NCI-H2171 (cell line): ENCODE results near the gene NIBAN1.
"Not testable (repeated sequence)": the region's sequence is repeated elsewhere in the genome, so short reads cannot be mapped to it uniquely, and the experiment has no call there.

Source experiments
- DNase-seq: peaks from one replicate; lab custom pipeline; 2025; lab: John Stamatoyannopoulos, UW

Gene NIBAN1, protein sequence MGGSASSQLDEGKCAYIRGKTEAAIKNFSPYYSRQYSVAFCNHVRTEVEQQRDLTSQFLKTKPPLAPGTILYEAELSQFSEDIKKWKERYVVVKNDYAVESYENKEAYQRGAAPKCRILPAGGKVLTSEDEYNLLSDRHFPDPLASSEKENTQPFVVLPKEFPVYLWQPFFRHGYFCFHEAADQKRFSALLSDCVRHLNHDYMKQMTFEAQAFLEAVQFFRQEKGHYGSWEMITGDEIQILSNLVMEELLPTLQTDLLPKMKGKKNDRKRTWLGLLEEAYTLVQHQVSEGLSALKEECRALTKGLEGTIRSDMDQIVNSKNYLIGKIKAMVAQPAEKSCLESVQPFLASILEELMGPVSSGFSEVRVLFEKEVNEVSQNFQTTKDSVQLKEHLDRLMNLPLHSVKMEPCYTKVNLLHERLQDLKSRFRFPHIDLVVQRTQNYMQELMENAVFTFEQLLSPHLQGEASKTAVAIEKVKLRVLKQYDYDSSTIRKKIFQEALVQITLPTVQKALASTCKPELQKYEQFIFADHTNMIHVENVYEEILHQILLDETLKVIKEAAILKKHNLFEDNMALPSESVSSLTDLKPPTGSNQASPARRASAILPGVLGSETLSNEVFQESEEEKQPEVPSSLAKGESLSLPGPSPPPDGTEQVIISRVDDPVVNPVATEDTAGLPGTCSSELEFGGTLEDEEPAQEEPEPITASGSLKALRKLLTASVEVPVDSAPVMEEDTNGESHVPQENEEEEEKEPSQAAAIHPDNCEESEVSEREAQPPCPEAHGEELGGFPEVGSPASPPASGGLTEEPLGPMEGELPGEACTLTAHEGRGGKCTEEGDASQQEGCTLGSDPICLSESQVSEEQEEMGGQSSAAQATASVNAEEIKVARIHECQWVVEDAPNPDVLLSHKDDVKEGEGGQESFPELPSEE

DNA sequence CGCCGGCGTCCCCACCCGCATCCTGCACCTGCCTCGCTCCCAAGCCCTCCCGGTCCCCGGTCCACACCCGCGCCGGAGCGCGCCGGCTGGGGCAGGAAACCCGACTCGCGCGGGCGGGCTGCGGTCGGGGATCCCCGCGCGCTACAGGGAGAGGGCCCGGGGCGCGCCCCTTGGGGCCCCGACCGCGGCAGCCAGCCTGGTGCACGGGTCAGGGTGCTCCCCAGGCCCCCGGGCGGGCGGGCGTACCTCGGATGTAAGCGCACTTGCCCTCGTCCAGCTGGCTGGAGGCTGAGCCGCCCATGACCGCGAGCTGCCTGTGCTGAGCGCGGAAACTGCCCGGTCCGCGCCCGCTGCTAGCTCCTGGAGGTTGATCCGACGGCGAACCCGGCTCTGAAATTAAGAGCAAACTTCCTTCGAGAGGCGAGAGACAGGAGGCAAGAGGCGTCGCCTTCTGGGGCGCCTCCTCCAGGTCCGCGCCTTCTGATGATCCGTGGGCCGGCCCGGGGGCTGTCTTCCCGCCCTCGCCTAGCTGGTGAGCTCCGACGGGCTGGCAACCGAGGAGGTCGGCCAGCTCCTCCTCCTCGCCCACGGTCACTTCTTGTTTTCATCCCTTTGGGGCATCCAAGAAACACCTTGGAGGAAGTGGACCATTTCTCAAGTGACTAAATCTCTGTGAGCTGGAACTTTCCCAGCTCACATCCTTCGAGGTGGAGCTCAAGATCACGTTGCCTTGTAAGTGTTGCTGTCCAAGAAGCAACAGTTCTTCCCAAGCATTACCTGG, at the start of gene NIBAN1:
TSS of gene NIBAN1 (minus strand) at position 453 of the 781 bp plus-strand sequence. CDS start at position 301, 152 bp downstream.
- peak; percentile 18 for DNase-seq

DNA sequence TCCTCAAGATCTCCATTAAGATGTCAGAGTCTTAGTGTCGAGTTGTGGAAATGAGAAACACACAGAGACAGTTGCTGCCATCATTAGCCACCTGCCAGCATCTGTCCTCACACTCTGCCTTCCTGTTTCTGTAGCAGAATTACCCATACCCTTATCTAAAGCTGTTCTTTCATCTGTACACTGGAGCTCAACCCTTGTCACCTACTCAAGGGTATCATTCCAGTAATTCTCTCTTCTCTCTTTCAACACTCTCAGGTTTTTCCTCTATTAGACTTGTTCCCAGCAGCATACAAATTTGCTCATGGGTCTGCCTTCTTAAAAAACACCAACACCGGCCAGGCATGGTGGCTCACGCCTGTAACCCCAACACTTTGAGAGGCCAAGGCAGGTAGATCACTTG, 43.7 kb upstream of the NIBAN1 start:
- DNase-seq, result no peak

DNA sequence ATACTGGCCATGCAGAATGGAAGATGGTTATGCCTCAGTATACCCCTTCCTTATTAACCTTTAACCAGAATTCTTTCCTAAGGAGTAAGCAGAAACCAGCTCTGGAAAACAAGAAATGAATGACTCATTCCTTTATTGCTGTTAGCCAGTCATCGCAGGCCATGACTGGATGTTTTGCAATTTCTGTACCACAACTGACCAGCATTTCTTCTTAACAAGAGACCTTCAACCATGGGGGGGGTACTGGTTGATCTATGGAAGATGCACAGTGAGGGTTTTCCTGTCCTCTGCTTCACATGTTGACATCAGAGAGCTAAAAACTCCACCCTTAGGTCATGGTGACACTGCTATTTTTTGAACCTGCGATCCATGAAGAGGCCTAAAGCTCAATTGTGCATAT, 43.0 kb upstream of the NIBAN1 start:
- no peak for DNase-seq

DNA sequence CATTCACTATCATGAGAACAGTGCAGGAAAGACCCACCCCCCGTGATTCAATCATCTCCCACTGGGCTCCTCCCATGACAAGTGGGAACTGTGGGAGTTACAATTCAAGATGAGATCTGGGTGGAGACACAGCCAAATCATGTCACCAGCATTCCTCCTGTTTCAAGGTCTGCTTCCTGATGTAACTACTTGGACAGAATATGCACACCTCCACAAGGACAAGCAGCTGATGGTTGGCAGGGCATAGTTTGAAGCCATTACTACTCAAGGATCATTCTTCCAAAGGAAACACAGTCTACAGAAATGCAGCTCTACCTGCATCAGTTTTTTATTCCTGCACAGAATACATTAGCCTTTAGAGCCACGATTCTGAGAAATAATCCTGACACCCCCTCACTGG, 42.6 kb upstream of the NIBAN1 start:
- DNase-seq, result no peak

DNA sequence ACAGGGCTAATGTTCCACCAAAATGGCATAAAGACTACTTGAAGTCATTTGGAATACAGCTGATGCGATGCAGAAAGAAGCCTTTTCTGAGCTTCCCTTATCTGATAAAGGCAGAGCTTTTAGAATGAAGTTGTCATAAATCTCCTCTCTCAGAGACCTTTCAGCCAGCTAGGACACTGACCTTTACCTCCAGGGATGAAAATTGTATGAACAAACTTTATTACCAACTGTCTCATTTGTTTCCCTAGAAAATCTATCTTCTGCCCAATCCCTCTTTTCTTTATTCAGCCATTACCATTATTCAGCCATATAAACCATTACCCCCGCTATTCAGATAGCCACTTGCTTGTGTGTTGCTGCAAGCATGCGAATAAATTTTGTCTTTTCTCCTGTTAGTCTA, 41.3 kb upstream of the NIBAN1 start:
- no peak for DNase-seq

DNA sequence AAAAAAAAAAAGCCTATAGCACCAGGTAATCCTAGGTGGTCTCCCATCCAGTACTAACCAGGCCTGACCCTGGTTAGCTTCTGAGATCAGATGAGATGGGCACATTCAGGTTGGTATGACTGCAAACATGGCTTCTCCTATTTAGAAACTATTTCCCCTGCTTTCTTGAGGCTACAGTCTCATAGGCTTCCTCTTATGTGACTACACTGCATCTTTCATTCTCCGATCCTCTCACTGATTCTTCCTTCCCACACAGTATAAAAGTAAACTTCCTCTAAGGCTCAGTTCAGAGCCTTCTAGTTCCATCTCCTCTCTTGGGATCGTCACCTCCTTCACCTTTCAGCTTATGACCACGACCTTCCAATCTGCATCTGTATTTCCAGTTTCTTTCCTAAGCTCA, 40.6 kb upstream of the NIBAN1 start:
- no peak for DNase-seq

DNA sequence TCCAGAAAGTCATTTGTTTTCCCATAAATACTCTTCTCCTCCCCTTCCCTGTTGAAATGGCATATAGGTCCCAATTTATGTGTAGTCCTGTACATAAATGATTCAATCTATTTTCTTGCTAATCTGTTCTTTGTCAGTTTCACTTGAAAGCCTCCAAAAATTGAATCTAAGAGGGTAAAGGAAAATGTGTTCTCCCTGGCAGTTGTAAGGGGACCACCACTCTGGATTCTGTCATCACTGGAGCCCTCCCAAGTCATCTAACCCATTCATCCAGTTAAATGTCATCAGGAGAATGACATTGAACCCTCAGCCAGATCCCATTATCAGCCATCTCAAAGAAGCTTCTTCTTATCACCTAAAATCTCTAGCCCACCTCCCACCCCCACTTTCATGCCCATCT, 36.1 kb upstream of the NIBAN1 start:
- no peak for DNase-seq

DNA sequence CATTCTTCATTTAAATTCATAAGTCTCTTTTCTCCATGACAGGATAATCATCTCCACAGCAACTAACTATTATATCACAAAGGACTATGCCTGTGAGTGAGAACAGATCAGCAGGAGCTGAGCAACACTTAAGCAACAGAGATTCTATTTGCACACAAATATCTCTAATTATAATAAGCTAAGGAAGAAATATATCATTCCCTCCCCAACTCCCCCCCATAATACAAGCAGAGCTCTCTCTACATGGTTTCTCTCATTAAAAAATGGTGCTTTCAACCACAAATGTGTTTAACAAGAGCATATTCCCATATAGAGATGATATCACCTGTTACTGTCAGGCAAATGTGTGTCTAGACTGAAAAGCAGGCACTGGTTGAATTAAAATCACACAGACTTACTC, 34.5 kb upstream of the NIBAN1 start:
- no peak for DNase-seq

DNA sequence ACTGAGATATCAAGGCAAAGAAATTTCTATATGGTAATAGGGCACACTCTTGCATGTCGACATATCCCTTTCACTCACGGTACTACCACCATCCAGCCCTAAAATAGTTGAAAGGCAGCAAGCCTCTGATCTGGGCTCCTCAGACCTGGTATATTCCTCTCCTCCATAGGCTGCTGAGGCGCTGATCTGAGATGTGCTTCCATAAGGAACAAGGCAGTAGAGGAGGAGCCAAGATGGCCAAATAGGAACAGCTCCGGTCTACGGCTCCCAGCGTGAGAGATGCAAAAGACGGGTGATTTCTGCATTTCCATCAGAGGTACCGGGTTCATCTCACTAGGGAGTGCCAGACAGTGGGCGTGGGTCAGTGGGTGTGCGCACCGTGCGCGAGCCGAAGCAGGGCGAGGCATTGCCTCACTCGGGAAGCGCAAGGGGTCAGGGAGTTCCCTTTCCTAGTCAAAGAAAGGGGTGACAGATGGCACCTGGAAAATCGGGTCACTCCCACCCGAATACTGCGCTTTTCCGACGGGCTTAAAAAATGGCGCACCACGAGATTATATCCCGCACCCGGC, 27.1 kb upstream of the NIBAN1 start:
- DNase-seq, result peak; percentile 13

DNA sequence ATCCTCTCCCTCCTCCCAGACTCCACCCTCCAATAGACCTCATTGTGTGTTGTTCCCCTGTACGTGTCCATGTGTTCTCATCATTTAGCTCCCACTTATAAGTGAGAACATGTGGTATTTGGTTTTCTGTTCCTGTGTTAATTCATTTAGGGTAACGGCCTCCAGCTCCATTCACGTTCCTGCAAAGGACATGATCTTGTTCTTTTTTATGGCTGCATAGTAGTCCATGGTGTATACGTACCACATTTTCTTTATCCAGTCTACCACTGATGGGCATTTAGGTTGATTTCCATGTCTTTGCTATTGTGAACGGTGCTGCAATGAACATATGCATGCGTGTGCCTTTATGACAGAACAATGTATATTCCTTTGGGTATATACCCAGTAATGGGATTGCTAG, 25.7 kb upstream of the NIBAN1 start:
- DNase-seq, result not testable (repeated sequence)

DNA sequence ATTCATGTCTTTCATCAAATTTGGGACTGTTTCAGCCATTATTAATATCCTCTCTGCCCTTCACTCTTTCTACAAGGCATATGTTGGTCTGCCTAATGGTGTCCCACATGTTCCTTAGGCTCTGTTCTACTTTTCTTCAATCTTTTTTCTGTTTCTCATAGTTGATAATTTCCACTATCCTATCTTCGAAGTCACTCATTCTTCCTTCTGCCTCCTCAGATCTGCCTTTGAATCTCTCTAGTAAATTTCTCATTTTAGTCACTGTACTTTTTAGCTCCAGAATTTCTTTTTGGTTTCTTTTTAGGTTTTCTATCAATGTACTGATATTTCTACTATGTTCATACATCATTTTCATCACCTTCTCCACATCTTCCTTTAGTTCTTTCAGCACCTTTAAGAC, 20.0 kb upstream of the NIBAN1 start:
- DNase-seq, result no peak

DNA sequence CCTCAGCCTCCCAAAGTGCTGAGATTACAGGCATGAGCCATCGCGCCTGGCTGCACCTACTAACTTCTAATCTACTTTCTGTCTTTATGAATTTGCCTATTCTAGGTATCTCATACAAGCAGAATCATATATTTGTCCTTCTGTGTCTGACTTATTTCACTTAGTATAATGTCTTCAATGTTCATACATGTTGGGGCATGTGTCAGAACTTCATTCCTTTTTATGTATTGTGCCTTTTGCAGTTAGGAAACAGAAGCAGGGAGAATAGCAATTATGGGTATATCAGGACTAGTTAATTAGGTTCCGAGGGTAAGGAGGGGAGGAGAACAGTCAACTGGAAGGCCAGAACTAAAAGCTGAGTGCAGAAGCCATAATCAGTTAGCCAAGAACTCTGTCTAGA, 18.0 kb upstream of the NIBAN1 start:
- DNase-seq, result no peak

DNA sequence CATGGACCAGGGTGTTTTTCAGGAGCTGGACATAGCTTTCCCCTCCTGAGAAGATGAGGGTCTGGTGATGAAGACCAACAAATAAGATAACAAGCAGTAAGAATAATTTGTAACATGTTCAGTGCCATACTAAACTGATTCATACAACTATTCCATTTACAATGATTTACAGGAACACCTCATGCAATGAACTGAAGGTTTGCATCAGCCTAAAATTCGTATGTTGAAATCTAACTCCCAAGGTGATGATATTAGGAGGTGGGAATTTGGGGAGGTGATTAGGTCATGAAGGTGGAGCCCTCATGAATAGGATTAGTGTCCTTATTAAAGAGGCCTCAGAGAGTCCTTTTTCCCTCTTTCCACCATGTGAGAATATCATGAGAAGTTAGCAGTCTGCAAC, 15.9 kb upstream of the NIBAN1 start:
- no peak for DNase-seq

DNA sequence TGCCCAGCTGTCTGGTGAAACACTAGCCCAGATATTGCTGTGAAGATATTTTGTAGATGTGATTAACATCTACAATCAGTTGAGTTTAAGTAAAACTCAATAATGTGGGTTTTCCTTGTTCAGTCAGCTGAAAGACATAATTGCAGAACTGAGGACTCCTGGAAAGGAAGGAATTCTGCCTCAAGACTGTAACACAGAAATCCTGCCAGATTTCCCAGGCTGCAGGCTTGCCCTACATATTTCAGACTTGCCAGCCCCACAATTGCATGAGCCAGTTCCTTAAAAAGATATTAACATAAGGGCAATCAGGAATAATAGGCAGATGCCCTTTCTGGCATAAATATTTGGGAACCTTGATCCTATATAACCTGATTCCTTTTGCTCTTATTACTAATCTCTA, 14.2 kb upstream of the NIBAN1 start:
- DNase-seq, result no peak

DNA sequence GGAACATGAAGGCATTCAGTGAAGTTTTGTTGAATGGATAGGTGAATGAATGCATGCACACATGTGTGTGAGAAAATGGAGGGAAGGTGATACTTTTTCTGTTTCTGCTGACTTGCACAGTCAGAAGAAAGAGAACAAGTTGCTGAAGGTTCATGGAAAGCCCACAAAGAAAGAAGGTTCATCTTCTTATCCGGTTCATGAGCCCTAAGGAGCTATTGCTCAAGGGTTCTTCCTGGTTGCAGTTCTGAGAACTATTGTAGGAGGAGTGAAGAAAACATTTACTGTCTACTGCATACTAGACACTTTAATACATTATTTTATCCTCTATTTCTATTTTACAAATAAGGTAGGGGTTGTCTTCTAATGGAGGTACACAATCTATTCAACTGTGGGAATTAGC, 13.4 kb upstream of the NIBAN1 start:
- DNase-seq, result no peak

DNA sequence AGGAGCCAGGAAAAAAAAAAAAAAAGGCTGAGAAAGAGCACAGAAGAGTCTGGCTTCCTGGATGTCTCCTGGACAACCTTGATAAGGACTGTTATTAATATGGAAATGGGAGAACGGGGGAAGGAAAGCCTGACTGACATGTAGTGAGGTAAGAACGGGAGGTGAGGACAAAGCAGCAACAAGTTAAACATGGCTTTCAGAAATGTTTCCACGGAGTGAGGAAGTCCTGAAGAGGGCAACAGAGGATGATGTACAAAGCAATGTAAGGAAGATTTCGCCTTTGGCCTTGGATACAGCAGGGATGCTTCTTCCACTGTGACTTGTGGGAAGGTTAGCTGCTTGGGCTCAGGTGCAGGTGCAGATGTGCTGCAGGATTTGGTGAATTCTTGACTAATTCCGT, 11.9 kb upstream of the NIBAN1 start:
- DNase-seq, result no peak

DNA sequence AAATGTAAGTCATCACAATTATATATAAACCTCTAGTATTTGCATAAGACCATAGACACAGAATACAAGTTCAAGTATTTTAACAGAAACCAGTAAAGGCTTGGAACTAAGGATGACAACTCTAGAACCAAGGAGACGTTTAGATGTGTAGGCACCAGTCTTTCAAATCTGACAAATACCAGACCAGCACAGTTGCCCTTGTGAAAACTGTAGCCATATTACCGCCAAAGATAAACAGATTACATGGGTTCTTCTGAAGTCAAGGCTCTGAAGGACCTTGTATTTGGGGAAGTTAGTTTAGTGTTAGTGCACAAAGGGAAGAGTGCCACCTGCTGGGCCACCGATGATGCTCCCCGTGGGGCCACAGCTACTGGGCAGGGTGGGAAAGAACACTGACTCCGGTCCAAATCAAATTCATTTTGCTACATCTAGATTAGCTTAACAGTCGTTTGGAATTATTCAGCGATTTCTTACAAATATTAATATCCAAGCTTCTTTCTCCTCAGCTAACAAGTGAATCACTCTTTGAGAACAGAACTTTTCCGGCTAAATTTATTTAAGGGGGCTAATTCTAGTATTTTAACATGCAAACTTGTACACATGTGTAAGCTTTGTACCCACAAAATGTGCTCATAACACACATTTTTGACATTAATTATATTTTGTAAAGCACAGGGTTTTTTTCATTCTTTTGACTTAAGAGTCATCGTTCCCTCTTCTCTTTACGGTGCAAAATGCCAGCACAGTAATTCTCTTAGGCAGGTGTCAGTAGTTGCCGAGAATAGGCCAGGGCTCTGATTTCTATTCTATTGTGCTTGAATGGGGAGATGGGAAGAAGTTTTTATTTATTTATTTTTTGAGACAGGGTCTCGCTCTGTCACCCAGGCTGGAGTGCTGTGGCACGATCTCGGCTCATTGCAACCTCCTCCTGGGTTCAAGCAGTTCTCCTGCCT, 8.0 kb upstream of the NIBAN1 start:
- DNase-seq, result peak; percentile 5

DNA sequence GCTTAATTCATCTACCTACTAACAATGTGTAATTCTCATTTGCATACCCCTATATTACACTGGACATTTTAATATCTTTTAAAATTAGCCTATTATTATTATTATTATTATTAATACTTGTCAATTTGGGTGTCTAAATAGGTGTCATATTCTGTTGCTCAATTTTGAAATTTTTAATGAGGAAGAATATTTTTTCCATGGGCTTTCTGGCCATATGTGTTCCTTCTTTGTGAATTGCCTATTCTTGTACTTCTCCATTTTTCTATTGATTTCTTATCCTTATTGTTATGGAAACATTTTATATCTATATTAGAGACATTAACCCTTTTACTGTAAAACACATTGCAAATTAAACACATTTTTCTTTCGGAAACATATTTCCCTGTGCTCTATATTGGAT, 6.4 kb upstream of the NIBAN1 start:
- DNase-seq, result no peak

DNA sequence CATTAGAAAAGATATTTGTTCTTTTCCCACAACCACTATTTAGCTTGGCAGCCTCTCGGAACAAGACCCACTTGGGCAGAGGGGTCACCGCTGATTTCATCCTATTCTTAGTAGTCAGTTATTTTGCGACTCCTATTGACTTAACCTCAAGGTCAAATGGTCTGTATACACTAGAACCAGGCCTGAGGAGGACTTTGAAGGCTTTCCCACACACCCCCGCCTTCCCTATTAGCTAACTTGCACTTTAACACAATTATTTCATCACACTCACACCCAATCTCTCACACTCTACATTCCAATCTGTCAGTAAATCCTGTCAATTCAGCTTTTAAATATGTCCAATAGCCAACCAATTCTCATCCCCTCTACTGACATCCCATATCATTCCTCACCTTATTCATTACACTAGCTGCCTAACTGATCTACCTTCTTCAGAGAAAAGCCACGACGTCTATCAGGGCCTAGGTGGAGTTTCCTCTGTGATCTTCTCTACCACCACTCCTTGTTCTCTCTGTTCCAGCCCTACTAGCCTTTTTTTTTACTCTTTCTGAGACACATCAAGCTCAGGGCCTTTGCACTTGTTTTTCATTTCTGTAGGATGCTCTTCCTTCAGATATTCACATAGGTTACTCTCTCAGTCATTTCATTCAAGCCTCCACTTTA, 1.0 kb upstream of the NIBAN1 start:
- no peak for DNase-seq

DNA sequence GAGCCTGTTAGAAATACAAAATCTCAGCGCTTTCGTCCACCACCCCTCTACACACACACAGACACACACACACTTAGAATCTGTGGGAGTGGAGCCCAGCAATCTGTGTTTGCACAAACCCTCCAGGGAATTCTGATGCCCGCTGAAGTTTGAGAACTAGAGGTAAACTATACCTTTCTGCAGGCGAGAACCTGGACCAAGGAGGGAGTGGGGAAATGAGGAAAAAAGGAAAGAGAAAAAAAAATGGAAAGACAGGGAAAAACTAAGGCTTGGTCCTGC, 468 bp upstream of the NIBAN1 start:
- no peak for DNase-seq
